SKM-1 treated with dmso at 0.1 percent for 144 hours (cell line): ENCODE data around the gene ATP8B4.

Experiments used
- DNase-seq: peaks from one replicate; lab custom pipeline; 2025; ENCODE audit not compliant: unreplicated experiment; lab: John Stamatoyannopoulos, UW

The ATP8B4 gene

DNA sequence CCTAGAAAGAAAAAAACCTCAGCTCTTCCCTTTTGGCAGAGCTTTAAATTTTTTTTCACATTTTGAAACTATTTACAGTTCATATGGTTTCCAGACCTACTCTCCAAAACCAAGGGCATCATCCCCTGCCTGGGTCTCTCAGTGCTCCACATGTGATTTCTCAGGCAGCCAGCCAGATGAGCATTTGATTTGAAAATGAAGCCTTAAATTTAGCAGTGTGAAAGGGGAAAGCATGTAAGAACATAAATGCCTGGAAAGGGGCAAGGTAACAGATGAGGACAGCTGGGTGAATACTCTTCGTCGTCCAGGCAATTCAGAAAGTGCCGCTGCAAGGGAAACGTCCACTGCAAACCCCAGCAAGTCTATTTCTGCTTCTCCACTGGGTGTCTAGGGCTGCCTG, 94.8 kb downstream of the ATP8B4 start:
- DNase-seq, result no peak

DNA sequence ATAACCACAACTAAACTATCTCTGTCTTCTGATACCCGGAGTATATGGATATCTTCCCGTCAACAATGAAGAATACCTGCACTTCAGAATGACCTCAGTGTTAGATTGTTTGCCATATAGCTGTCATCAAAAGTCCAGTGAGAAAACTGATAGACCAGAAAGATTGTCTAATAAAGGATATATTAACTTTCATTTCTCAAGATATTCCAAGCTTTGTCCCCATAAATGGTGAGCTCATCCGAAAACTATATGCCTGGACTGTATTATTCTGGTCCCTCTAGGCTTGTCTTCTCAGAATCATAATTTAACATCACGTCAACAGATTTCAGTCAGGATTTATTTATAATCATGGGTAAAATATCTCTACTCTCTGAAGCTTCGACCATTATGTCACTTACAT, 100.5 kb downstream of the ATP8B4 start:
- DNase-seq, result no peak

DNA sequence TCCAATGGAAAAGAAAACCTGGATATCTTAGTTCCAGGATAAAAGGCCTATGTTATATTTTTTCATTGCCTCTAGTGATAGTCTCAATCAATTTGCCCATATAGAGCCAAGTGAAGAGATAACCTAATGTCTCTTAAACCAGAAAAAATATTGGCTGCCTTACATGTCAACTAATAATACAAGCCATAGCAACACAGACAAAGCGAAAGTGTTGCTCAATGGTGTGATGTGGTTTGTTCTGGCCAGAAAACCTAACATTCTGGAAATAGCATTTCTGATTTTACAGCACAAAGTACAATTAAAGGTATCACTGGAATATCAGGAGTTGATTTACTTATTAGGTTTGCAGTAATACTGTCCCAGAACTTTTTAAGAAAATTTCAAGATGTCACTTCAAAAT, 101.5 kb downstream of the ATP8B4 start:
- no peak for DNase-seq

DNA sequence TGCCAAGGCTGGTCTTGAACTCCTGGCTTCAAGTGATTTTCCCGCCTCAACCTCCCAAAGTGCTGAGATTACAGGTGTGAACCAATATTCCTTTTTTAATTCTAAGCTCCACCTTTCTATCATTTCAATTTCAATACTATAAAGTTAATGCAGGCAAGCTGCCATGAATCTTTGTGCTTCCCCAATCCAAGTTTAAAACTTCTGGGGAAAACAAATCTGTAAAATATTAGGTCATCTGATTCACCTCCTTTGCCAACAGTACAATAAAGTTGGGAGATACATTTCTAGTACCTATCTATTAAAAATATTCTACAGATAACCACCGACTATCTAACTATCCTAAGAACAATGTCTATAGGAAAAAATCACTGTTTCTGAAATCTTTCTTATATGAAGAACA, 102.1 kb downstream of the ATP8B4 start:
- no peak for DNase-seq

DNA sequence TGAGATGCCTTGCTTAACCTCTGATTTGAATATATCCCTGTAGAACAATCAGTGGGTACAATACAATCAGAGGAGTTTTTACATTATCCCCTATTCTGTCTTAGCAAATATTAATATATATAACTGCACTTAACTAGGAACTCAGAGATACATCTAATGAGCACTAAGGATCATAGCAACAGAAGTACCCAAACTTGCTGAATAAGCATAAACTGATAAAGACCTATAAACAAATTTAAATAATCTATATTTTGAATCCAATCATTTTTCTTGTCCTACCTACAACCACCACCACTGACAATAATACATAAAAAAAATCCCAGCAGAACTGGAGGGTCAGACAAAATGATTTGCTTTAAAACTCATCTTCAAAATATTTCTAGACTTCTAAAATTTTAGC, 106.2 kb downstream of the ATP8B4 start:
- no peak for DNase-seq

DNA sequence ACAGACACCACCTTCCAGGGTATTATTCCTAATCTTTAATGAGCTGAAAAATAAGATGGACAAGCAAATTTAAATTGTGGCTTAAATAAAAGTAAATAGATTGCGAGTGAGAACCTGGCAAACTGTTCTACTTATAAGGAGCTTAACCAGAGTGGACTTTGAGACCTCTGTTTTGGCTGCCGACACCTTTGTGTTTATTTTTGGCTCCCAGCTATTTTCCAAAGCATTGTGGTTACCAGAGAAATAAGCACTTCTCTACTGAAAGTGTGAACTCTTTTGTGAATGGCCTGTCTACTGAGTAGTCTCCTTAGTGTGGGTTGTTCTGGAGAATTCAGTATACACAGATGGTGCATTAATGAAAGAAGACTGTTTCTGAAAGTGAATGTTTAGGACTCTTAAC, 109.4 kb downstream of the ATP8B4 start:
- DNase-seq, result no peak

DNA sequence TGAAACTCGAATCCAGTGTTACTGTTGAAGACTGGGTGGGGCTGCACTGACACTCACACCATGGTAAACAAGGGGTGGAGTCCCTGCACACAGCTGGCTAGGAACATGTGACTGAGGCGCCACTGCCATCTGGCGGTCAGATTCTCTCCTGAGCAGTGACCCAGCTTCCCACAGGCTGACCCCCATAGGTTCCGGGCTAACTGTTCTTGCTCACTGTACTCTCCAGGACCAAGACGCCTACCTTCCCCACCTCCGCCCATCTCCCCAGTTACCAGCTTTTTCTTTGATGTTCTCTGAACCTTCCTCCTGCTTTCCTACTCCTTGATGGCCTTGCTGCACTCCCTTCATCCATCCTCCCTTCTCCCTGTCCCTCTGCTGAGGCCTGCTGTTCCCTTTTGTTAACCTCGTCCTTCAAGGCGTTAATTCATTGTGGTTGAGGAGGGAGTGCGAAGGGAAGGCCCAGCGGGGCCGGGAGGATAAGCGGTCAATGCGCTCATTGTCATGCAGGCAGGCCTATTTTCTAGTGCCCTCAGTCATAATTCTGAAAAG, 115.2 kb downstream of the ATP8B4 start:
- DNase-seq, result peak; percentile 45

DNA sequence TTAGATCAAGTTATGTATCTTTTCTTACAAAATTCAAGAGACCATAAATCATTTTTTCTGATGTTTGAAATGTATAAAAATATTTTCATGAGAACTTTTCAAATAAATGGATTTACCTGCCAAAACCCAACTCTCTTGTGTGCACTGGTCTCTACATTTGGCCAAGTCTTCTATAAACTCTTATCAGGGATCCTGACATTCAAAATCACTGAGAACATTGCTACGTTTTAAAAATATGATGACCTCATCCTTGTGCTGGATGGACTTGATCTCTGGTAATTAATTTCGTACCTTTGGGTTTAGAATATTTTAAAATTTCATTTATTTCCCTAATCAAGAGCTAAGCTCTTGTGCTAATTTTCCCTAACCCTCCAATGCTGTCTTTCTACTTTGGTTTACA, 127.4 kb downstream of the ATP8B4 start:
- DNase-seq, result no peak

DNA sequence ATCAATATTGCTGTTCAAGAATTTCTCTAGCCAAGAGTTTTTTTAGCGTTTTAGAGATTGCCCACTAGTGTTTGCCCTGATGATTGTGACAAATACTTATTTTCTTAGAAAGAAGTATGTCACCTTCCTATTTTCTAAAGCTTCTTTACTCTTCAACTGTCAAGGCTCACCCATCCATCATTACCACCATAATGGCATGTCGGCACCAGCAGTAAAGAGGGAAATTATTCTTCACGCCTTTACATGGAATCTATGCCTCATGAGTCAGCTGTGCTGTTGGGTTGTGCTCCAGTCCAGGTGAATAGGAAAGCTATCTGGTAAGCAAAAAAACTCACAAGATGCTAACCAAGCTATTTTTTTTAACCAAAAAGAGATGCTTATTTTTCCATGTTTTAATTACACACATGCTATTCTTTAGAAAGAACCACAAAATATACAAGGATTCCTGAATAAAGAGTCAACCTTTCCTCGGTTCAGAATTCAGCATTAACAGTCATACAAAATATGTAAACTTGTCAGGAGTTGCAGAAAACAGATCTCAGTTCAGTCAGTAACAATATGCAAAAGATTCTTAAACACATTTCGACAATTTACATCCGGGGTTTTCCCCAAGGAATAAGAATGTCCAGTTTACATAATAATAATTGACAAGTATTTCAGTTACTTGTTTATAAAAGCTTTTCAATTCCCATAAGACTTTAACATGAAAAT, 128.0 kb downstream of the ATP8B4 start:
- DNase-seq, result no peak

DNA sequence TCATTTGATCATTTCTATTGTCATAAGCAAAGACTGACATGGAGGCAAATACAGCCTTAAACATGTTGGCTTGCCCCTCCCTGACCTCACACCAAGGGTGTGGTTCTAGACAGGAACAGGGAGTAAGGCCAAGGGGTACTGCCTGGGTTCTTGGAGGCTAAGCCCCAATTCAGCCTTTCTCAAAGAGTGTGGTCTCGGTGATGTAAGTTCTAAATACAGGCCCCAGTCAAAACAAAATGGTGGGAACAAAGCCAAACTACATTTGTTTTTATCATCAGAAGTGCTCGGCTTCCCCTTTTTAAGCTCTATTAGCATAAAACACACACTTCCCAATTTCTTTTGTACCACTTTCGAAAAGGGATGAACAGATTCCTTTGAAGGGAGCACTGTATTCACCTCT, 129.5 kb downstream of the ATP8B4 start:
- no peak for DNase-seq

DNA sequence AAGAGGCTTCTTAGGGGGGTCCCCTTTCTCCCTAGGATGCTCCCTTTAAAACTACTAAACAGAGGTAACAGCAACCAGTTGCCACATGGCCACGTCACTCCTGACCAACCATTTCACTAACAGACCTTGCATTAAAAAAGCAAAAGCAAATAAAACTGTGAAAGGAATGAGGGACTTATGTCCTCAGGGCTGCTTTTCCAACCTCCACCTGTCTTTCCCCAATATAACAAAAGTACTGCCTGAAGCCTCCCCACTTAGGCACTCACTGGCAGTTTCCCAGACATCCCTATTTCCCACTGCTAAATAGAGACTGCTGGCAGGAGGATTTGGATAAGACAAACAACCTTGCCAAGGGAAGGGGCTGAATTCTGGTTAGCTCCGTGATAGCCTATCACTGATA, 130.3 kb downstream of the ATP8B4 start:
- DNase-seq, result no peak

DNA sequence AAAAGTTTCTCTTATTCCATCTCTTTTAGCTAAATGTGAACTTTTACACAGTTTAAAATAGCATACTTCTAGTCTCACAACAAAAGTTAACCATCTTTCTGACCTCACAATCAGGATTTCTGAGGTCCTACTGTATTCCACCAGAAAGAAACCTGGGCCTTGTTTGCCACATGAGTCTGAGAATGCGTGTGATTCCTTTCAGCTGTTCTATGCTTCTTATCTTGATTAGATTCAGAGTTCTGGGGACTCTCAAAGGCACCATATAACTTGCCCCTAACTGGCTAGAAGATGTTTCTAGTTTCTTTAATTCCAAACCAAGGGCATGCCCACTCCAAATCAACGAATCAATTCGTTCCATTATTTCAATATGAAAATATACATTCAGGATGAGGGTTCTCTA, 131.1 kb downstream of the ATP8B4 start:
- DNase-seq, result no peak

DNA sequence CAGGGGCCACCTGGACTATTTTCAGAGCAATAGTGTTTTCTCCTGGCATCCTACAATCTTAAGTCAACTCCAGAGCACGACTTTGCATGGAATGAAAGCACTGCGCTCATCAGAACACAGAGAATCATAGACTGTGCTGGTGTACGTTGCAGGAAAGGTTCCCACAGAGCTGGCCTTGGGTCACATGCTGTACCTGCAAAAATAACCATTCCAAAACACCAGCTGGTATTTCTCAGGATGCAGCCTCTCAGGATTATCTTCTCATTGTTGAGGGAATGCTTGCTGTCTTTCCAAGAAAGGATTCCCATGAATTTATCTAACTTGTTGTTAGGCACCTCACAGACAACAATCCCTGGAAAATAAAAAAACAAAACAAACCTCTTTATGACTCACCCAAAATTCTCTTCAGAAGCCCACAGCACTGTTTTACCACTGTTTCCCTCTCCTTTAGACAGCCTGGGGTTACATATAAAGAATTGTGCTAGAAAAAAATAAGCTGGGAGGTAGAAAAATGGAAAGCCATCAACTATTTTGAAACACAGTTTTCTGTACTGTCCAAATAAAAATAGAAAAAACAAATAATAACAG, 131.7 kb downstream of the ATP8B4 start:
- no peak for DNase-seq

DNA sequence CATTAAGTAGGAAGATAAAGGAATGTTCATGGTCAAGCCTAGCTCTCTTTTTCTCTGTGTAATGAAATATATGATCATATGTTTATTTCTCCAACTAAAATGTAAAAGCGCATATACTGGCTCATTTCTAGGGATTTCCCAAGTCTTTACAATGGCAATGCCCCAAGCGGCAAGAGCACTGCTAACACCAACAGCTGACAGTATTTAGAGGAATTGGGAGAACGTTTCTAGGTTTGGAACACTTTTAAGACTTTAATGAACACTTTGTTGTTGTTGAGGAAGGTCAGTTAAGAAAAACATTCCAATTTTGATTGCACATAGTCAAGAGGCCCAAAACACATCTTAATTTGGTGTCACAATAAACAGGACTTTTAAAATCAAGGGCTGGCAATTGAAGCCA, 132.7 kb downstream of the ATP8B4 start:
- DNase-seq, result no peak

DNA sequence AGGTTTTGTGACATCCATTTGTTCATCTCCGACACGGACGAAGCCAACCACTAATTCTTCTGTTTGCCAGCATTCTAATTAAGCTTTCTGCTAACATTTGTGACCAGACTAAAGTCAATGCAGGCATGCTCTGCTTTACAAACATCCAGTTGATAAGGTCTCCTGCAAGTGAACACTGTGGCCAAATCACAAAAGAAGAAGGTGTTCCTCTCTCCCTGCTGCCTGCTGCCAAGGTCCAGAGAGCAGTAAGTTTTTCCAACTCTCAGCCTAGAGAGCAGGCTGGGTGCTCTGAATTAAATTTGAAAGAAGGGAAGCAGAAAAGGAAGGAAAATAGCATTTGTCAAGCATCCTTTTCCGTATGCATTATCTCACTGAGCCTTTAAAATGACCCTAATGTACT, 133.6 kb downstream of the ATP8B4 start:
- no peak for DNase-seq

DNA sequence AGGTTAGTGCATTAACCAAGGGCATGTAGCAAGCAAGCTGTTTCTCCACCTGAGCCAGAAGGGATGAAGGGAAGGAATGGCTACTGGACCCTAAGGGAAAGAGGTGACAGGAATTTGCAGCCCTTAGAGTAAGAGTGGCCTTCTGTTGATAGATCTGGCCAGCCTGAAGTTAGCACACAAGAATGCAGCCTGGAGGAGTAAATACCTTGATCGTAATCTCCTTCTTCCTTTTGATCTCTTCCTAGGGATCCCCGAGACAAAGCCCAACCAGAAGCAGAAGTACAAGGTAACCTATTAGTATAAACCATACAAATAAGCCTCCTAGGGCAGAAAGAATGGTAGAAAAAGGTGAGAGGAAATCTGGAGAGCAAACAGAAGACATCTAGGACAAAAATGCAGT, 134.6 kb downstream of the ATP8B4 start:
- no peak for DNase-seq

DNA sequence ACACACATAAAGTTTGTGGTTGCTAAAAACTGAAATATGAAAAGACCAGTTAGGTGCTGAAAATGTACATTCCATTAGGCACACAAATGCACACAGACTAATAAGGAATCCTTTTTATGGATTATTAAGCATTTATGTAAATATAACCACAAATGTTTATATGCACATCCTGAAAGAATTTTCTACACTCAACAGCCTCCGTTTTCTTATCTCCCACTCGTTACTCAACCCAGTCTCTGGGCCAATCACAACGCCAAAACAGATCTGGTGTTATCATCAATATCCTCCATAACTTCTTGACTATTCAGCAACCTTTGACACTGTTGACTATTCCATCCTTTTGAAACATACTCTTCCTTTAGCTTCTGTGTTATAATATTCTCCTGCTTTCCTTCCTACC, 136.4 kb downstream of the ATP8B4 start:
- DNase-seq, result no peak

DNA sequence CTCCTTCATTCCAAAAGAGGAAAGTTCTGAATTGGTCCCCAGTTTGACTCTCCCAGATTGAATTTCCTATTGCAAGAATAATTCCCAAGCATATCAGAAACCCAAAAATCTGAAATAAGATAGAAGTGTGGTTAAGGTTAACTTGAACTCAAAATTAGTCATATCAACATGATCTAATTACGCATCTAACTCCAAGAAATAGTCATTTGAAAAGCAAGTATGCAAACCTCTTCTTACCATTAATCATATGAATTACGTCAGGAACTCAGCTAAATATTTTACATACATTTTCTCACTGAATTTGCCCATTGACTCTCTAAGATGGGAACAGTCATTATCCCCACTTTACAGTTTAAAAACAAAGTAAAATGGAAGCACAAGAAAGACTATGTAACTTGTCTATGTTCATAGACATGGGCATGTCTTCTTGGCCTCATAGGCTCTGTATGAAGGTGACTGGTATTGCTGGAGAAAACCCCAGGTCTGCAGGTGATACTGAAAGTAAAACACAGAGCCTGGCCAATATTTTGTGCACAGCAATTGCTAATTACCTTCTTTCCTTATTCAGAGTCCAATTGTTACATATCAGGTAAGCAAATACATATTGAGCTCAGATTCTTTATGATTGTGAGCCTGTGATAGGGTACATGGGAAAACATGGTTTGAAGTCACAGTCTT, 139.2 kb downstream of the ATP8B4 start:
- no peak for DNase-seq

DNA sequence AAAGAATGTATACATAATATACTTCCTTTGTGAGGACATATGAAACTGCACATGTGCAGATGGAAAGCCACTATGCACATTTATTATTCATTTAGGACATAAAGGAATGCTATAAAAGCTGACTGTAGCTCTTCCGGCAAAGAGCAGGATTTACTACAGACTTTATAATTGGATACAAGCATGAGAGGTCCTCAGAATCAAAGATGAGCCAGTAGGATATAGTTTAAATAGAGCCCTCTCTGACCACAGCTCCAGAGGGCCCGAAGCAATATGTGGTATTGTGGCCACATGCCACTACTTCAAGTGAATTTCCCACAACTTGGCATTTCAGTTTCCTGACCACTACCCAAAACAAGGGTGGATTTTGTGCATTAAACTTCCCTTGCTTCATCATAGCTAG, 140.9 kb downstream of the ATP8B4 start:
- DNase-seq, result no peak

DNA sequence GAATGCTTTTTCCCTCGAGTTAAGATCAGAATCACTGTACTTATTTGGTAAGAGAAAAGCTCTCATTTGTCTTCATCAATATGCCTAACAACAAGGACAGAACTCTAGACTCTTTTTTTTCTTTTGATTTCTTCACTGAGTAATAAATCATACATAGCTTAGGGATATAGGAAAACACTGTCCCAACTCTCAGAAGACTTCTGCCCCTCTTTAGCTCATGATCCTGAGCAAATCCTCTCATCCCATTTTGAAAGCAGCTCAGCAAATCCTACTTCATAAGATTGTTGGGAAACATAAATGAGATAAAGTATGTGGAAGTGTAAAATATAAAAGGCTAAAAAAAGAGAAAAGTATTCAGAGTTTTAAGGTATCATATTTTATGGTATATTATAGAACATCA, 141.7 kb downstream of the ATP8B4 start:
- DNase-seq, result no peak

DNA sequence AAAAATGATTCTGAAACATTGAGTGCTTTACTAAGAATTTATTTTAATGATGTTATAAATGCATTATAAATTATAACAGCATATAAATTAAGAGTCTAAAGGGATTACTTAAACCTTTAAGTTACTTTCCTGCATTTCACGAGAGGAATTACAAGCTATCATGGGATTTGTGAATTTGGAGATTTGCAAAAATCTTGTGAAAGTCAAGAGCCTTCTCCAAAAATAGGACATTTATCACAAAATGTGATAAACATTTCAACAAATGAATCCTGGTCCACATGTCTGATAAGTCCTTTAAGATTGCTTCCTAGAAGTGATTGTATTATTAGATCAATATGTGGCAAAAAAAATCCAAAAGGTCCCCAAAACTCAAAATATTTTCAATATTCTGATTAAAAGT, 154.5 kb downstream of the ATP8B4 start:
- no peak for DNase-seq

DNA sequence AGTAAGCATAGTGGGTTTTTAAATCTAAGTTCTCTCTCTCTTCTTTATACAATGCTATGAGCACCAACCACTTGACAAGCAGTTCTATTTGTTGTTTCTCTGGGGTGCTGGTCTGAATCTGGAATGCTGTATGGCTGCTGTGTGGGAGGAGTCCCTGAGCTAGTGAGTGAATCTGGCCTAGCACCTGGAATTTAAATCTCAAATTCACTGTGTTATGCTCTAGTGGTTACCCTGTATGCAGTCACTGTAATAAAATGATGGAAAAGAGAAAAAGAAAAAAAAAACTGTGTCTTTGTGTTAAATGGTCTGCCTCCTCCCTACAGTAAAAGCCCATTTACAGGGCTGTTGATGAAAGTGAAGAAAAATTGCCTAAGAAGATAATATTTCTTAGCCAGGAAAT, 155.0 kb downstream of the ATP8B4 start:
- DNase-seq, result no peak
